Measurements from ENCODE around the gene LDB3.
A peak's percentile ranks its signal among the peaks of the same experiment; 100 is the strongest.

The LDB3 gene

DNA sequence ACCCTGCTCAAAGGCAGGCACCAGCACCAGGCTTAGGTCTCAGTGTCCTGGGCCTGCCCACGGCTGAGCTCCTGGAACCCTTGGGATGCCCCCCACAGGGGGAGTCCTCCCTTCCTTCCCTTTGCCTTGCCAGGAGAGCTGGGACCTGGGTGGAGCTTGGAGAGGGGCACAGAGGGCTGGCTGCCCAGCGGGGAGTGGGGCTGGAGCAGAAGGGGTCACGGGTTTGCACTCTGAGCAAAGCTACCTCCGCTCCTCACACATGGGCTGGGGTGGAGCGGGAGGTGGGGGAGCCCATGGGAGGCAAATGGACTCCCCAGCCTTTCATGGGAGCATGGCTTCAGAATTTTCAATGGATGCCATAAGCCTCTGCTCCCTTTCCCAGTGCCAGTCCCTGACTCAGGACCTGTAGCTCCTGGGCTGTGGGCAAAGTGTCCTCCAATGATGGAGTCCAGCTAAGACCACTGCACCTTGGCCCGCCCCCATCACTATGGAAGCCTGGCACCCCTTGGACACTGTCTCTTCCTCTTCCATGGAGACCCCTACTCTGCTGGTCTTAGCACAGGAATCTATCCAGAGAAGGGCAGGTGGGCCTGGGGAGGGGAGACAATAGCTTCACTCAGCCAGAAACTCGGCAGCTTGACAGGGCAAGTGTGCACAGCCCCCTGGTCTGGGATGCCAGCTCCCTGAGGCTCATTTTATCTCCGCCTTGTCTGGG, 39.9 kb downstream of the LDB3 start:
- DNase-seq: no peak

DNA sequence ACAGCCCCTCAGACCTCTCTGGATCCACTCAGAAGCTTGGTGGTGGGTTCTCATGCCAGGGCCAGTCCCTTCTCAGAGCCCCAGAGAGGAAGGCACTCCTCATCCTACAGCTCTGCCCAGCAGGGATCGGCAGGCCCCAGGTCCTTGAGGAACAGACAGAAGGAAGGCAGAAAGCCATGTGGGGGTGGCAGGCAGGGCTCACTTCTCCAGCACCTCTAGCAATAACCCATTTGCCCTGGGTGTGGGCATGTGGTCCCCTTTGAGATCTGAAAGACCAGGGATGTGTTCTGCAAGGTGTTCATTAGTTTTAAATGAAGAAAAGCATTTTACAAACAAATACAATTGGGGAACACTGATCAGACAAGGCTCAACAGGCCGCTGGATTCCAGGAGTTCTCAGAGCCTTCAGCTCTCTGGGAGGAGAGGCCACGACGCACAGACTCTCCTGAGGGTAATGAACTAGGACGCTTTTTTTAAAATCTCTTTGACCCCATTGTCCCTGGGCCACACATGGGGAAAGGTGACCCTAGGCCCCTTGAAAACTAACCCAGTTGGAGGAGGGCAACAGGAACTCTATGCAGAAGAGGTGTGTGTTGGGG, 40.6 kb downstream of the LDB3 start:
- no peak for DNase-seq

DNA sequence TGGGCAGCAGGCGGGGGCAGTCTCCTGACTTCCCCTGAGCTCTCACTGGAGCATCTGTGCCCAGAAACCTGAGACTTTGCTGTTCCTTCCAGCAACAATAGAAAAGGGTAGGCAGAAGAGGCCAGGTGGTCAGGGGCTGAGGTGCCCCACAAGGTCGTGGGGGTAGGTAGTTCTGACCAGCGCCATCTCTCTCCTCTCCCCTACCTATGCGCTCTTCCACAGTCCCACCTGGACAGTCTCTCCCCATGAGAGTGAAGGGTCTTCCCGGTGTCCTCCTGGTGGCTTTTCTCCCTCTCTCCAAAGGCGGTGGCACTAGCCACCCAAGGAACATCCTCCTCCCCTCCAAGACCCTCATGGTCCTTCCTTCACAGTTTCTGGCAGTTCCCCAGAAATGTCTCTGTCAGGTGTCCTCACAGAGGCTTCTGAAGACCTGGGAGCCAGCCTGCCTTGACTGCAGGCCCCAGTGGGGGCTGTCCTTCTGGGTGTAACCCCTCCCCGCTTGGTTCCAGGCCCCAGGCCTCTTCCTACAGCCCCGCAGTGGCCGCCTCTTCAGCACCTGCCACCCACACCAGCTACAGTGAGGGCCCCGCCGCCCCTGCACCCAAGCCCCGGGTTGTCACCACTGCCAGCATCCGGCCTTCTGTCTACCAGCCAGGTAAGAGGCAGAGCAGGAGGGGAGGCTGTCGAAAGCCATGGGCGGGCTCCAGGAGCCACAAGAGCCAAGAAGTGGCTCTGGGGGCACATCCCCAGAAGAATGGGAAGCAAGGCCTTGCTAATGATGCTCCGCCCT, 41.3 kb downstream of the LDB3 start:
- DNase-seq: no peak

DNA sequence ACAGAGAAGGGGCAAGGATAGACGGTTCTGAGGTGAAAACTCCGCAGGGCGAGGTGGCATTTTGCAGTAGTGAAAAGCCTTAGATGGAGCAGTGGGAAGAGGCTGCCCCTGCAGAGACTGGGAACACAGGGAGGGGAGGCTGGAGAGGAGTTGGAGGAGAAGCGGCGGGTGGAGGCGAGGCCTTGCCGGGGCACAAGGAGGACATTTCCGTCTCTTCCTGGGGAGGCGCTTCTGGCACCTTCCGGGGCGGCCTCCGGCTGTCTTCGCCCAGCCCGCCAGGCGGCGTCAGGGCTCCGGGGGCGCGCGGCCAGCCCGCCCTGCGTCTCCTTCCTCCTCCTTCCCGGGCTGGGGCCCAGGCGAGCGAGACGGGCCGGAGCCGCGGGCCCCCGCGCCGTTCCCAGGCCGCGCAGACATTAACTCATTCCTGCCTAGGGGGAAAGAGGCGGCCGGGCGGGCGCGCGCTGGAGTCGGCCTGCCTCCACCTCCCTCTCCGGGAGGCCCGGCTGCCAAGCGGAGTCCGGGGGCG, 42.7 kb downstream of the LDB3 start:
- DNase-seq: peak; percentile 57 to 71

DNA sequence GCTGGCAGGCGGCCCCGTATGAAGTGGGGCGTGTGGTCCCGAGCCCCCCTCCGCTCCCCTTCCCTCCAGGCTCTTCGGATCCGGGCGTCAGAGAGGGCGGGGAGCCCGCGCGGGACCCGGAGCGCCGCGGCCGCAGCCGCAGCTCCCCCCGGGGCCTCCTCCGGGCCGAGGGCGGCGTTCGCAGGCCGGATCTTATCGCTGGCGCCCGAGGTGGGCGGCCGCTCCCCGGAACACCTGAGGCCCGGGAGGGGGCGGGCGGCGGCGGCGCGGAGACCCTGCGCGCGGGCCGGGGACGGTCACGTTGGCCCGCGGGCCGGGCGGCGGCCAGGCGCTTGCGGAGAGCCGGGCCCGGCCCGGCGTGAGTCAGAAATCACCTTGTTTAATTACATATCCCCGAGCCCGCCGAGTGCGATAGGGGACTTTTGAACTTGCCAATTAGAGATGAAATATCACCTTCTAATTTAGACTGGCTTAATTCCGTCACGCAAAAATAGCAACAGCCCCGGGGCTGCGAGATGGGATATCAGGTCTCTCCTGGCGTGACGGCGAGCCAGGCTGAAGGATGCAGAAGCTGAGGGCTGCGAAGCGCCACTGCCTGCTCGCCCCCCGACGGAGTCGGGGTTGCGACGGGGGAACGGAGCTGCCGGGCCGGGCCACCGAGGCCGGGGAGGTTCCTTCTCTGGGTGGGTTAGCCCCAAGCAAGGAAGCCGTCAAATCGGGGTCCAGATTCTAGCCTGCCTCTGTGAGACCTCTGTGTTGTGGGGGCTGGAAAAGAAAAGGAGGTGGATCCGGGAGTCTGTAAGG, 43.4 kb downstream of the LDB3 start:
- peak in 1 of 2 experiments; percentile 42 for DNase-seq

DNA sequence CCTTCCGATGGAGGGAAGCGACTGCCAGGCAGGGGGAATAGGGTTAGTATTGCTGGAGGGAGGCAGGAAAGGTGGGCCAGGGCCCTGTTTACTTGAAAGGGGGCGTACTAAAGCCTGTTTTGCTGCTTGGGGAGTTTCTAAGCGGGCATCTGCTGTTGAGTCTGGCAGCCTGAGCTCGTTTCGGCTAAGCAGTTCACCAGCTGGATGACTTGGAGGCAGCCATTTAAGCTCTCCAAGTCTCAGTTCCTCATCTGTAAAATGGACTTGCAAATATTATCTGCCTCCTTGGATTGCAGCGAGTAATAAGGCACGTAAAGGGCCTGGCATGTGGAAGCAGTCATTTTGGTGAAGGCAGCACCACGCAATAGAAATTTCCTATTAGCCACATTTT, 44.0 kb downstream of the LDB3 start:
- DNase-seq: no peak

DNA sequence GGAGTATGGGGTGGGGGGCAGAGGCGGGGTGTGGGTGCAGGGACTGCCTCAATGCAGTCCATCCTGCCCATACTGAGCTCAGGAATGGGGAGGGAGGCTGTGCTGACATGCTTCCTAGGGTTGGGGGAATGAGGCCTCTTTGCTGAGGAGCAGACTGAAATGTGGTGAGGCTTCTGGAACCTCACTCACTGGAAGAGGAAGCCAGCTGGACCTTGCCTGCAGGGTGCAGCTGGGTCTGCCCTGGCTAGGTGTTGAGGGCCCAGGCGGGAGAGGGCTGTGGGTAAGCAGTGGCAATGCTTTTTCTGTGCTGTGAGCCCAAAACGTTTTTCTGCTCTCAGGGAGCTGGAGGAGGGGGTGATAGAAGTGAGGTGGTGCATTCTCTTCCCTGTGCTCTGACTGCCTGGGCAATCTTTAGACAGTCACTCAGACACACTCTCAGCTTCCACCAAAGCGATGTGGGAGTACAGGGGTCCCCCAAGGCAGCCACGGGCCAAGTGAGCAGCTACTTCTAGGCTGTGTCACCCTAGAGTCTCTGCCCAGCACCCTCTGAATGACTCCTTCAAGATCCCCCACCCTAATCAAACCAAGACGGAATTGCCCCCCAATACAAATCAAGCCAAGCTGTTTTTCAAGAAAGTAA, 47.0 kb downstream of the LDB3 start:
- DNase-seq: no peak

DNA sequence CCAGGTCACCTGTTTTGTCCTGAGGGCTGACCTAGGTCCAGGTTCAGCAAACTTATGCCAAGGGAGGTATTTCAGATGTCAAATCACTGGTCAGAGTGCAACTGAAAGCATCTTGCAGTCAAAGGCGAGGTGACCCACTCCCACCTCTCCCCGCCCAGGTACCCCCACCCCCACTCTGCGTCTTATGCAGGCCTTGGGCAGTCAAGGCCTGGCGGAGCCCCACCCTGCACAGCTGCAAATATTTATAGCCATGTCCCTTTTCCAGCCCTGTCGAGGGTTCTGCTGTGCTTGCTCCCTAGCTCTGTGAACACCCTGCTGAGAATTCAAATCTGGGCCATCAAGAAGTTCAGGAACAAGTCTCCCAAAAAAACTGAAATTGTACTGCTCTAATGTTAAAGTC, 47.5 kb downstream of the LDB3 start:
- DNase-seq: no peak

DNA sequence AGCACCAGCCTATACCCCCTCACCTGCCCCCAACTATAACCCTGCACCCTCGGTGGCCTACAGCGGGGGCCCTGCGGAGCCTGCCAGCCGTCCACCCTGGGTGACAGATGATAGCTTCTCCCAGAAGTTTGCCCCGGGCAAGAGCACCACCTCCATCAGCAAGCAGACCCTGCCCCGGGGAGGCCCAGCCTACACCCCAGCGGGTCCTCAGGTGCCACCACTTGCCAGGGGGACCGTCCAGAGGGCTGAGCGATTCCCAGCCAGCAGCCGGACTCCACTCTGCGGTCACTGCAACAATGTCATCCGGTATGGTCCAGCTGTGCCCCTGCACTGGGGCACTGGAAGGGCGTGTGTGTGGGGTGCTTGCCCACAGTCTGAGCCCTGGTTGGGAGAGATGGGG, 48.2 kb downstream of the LDB3 start:
- no peak for DNase-seq

DNA sequence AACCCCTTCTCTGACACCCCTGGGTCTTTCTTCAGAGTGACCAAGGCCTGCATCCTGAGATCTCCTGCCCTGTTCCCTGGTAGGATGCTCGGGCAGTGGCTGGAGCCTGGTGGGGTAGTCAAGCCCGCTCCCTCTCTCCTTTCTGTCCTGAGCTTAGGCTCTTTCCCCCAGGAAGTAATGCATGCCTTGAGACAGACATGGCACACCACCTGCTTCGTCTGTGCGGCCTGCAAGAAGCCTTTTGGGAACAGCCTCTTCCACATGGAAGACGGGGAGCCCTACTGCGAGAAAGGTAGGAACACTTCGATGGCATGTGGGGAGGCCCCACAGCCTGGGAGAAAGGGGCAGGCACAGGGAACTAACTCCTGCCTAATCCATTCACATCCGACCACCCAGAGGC, 50.2 kb downstream of the LDB3 start:
- DNase-seq: no peak

DNA sequence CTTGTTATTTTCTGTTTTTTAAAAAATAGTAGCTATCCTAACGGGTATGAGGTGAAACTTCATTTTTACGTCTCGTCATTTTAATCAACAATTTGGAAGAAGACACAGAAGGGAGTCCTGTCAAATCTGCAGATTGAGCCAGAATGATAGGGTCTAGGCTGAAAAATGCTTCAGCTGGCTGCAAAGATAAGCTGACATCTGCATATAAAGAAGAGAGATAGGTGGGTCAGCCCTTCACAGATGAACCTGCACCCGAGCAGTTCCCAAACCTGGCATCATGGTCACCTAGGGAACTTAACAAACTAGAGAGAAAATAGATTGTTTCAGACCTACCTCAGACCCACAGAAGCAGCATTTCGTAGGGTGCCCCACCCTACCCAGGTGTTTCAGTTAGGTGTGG, 52.9 kb downstream of the LDB3 start:
- DNase-seq: no peak

DNA sequence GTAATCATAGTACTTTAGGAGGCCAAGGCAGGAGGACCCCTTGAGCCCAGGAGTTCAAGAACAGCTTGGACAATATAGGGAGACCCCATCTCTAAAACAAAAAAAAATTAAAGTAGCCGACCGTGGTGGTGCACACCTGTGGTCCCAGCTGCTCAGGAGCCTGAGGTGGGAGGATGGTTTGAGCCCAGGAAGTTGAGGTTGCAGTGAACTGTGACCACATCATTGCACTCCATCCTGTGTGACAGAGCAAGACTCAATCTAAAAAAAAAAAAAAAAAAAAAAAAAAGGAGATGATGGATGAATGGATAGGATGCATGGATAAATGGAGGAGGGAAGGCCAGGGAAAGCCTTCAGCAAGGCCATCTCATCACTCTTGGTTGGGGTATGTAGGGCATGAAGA, 54.7 kb downstream of the LDB3 start:
- DNase-seq: no peak

DNA sequence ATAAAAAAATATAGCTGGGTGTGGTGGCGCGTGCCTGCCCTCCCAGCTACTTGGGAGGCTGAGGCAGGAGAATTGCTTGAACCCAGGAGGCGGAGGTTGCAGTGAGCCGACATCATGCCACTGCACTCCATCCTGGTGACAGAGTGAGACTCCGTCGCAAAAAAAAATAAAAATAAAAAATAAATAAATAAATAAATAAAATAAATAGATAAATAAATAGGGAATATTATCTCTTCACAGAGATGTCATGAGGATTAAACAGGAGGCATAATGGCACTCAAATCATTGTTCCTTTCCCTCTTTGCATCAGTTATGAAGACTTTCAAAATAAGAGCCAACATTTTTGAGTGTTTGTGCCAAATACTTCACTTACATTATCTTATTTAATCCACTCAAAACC, 56.1 kb downstream of the LDB3 start:
- no peak for DNase-seq

DNA sequence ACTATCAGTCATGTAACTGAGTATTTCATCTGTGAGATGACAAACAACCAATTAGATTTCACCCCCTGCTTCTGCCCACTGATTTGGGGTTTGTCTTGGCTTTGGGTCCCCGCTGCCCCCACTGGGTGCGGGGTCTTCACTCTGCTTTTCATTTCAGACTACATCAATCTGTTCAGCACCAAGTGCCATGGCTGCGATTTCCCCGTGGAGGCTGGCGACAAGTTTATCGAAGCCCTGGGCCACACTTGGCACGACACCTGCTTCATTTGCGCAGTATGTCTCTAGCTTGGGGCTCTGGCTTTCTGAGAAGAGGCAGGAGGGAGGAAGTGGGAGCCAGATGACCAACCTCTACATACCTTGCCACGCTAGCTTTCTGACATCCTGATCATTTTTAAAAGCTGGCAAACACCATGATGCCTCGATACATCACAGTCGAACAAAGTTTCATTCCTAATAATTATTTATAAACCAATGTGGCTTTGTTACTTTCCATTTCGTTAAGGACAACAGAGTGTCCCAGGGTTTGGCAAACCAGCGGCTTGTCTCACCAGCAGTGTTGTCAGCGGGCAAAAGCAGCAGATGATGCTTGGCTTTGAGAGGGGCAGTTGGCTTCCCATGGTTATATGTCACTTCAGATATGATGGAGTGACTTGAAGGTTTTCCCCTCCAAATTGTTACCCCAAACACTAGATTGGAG, 57.8 kb downstream of the LDB3 start:
- no peak for DNase-seq

DNA sequence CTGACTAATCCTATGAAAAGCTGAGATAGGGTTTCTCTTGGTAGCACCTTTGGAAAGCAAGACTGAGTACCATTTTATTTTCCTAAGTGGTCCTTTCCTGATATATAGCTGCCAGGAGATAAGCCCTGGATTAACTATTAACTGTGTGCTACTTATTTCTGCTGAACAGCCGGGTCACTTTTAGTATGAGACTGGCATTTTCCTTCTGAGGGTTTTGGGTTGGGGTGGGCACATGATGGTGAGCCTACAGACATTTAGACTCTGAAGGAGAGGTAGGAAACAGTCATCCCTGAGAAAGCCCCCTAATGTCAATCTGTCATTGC, 58.3 kb downstream of the LDB3 start:
- DNase-seq: no peak

DNA sequence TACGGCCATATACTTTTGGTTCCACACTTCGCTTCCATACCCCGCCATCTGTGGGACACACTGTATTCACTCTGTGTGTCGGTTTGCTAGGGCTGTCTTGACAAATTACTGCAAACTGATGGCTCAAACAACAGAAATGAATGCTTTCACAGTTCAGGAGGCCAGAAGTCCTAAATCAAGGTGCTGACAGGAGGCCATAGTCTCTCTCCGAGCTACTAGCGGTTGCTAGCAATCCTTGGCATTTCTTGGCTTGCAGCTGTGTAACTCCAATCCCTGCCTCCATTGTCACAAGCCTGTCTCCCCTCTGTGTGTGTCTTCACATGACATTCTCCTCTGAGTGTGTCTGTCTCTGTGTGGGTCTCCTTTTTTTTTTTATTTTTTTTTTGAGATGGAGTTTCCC, 59.2 kb downstream of the LDB3 start:
- DNase-seq: no peak

DNA sequence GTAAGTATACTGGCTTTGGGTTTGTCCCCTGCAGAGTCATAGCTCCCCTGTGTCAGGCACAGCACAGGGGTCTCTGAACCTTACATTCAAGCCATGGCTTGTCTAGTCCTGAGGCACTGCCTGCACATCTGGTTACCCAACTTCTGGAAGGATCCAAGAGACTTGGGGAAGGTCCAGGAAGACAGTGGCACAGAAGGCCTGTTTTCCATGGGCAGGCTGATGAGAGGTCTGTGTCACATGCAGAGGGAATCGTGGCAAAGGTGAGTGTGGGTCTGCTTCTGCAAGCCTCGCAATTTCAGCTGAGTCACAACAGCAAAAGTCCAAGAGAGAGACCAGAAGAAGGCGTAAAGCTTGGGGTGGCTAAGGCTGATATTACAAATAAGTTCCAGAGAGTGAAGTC, 59.7 kb downstream of the LDB3 start:
- DNase-seq: no peak

DNA sequence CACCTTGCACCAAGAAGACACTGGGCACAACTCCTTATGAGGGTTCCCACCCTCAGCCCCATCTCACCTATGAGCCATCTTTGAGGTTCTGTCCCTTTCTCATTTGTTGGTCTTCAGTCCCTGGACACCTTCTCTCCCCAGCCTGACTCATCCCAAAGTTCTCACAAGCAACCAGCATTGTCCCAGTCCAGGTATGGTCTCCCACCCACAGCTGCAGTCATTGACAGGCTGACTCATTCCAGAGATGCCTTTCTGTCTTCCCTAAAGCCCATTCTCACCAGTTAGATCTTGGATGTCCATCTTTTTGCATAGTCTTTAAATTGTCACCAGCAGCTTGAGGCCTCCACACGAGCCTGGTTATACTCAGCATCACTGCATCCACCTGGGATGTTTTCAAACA, 61.4 kb downstream of the LDB3 start:
- no peak for DNase-seq

DNA sequence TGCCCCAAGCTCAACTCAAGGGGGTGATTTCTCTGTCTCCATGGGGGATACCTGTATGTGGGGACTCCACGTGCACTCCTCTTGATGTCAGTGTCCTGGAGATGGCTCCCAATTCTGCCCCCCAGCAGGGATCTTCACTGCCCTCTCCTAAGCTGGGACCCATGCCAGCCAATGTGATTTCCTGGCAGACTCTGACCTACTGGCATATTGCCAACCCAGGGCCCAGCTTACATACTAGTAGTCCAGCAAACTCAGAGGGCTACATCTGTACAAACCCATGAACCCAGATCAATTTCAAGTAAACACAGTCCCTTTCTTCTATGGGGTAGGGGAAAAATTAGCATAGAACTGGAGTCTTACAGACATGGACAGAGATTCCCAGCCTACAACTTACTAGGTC, 61.9 kb downstream of the LDB3 start:
- peak in 1 of 2 experiments; percentile 37 for DNase-seq

DNA sequence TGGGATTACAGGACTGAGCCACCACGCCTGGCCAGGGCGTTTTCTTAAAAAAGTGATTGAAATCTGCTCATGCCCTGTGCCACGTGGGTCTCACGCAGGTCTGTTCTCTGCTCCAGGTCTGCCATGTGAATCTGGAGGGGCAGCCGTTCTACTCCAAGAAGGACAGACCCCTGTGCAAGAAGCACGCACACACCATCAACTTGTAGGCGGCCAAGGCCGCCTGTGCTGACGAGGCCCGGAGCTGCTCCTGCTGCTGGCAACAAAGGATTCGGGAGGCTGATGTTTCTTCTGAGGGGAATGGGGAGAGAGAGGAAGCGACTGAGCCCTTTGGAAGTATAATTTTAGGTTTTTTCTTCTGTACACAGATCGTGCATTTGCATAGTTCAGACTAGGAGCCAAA, 64.5 kb downstream of the LDB3 start:
- no peak for DNase-seq

DNA sequence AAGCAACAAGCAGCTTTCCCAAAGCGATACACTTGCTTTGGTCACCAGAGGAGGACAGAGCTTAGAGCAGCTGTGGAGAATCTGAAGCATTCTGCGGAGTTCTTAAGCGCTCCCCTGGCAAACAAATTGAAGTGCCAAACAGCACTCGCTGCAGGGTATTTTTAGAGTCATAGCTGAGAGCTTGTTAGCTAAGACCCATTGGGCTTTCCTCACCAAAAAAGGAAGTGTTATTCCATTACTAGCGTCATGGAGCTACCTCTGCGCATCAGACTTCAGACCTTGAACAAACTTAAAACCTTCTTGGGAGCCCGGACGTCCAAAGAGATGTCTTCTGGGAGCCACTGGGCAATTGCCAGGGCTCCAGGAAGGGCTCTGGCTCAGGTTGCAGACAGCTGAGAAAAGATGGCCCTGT, 65.0 kb downstream of the LDB3 start:
- DNase-seq: no peak
